ENCODE data around the gene DGKD.

DGKD gene

DNA sequence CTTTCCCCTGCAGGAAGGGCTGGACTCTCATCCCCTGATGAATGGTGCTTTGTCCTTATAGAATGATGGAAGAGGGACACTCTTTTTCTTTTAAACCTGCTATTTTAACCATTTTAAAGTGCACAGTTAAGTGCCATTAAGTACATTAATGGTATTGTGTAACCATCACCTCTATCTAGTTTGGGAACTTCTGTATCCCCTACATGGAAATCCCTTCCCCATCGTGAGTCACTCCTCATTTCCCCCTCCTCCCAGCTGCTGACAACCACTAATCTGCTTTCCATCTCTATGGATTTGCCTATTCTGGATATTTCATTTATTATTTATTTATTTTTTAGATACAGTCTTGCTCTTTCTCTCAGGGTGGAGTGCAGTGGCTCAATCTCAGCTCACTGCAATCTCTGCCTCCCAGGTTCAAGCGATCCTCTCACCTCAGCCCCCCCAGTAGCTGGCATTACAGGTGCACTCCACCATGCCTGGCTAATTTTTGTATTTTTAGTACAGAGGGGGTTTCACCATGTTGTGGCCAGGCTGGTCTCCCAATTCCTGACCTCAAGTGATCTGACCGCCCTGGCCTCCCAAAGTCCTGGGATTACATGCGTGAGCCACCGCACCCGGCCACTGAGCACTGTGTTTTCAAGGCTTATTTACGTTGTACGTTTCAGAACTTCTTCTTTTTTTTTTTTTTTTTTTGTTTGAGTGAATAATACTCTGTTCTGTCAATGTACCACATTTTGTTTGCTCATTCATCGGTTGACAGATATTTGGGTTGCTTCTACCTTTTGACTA lies 15.8 kb downstream of the DGKD start:
- no peak for TF ChIP-seq TAF1 (IDR thresholded peaks at IDR 0.05; ENCODE audit: borderline replicate concordance, insufficient read depth, low read length)
- TF ChIP-seq POLR2AphosphoS5 (IDR thresholded peaks at IDR 0.05; ENCODE audit: low read depth, low read length), result no peak
- TF ChIP-seq, protein P1, sequence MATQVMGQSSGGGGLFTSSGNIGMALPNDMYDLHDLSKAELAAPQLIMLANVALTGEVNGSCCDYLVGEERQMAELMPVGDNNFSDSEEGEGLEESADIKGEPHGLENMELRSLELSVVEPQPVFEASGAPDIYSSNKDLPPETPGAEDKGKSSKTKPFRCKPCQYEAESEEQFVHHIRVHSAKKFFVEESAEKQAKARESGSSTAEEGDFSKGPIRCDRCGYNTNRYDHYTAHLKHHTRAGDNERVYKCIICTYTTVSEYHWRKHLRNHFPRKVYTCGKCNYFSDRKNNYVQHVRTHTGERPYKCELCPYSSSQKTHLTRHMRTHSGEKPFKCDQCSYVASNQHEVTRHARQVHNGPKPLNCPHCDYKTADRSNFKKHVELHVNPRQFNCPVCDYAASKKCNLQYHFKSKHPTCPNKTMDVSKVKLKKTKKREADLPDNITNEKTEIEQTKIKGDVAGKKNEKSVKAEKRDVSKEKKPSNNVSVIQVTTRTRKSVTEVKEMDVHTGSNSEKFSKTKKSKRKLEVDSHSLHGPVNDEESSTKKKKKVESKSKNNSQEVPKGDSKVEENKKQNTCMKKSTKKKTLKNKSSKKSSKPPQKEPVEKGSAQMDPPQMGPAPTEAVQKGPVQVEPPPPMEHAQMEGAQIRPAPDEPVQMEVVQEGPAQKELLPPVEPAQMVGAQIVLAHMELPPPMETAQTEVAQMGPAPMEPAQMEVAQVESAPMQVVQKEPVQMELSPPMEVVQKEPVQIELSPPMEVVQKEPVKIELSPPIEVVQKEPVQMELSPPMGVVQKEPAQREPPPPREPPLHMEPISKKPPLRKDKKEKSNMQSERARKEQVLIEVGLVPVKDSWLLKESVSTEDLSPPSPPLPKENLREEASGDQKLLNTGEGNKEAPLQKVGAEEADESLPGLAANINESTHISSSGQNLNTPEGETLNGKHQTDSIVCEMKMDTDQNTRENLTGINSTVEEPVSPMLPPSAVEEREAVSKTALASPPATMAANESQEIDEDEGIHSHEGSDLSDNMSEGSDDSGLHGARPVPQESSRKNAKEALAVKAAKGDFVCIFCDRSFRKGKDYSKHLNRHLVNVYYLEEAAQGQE (IDR thresholded peaks at IDR 0.05; ENCODE audit: insufficient read depth in 1 of 2, low read depth in 2 of 2, low read length in 2 of 2), result no peak
- no peak for TF ChIP-seq SIN3A (IDR thresholded peaks at IDR 0.05; ENCODE audit: borderline replicate concordance, insufficient read depth, low read length)
- TF ChIP-seq FOXP2 (optimal IDR thresholded peaks at IDR 0.05; ENCODE audit: borderline replicate concordance, extremely low read depth, extremely low read length, insufficient read depth), result no peak

DNA sequence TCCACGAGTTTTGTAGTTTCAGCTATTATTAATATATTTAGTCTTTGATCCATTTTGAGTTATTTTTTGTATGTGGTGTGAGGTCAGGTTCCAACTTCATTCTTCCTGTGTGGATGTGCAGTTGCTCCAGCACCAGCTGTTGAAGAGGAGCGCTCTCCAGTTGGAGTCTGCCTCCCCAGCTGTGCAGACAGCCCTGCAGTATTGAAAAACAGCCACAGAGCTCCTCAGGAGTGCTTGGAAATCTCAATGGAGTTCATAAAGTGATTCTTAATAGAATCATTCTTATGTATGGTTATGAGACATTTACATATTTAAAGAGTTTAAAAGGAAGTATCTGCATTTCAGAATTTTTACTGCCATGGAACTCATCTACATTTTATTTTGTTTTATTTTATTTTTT lies 17.3 kb downstream of the DGKD start:
- TF ChIP-seq FOXP2 (optimal IDR thresholded peaks at IDR 0.05; ENCODE audit: borderline replicate concordance, extremely low read depth, extremely low read length, insufficient read depth) (no peak), POLR2AphosphoS5 (IDR thresholded peaks at IDR 0.05; ENCODE audit: low read depth, low read length) (no peak), TAF1 (IDR thresholded peaks at IDR 0.05; ENCODE audit: borderline replicate concordance, insufficient read depth, low read length) (no peak), SIN3A (IDR thresholded peaks at IDR 0.05; ENCODE audit: borderline replicate concordance, insufficient read depth, low read length) (no peak)
- TF ChIP-seq, protein P1 (IDR thresholded peaks at IDR 0.05; ENCODE audit: insufficient read depth in 1 of 2, low read depth in 2 of 2, low read length in 2 of 2), result no peak

DNA sequence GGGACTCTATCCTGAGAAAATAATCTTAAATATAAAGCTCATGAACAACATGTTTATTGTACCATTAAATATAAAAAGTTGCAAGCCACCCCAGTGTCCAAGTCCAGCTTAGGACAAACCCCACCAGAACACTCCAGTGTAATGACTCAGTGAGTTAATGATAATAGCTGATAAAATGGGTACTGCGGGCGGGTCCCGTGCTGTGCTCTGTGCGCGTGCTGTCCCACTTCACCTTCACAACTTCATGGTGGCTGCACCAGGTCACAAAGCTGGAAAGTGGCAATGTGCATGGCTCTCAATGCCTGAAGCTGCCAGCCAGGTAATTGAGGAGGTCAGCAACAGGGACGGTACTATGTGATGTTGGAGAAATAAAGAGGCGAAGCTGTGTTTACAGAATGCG lies 18.6 kb downstream of the DGKD start:
- TF ChIP-seq, protein P1 (IDR thresholded peaks at IDR 0.05; ENCODE audit: insufficient read depth in 1 of 2, low read depth in 2 of 2, low read length in 2 of 2), result no peak
- TF ChIP-seq FOXP2 (optimal IDR thresholded peaks at IDR 0.05; ENCODE audit: borderline replicate concordance, extremely low read depth, extremely low read length, insufficient read depth) (no peak), TAF1 (IDR thresholded peaks at IDR 0.05; ENCODE audit: borderline replicate concordance, insufficient read depth, low read length) (no peak), POLR2AphosphoS5 (IDR thresholded peaks at IDR 0.05; ENCODE audit: low read depth, low read length) (no peak), SIN3A (IDR thresholded peaks at IDR 0.05; ENCODE audit: borderline replicate concordance, insufficient read depth, low read length) (no peak)

DNA sequence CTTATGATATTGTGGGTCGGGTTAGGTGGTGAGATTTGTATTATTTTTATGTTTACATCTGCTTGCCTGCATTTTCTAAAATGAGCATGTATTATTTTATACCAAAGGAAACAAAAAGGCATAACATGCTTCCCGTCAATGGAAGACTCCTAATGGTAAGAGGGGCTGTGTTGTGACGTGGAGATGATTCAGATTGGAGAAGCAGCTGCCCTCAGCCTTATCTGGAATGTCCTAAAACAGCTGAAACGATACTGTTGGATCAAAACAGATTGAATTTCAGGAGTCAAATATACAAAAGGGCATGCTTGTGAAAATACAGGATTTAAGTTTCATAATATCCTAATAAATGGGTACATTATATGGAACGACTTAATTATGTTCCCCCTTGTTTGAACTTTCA lies 19.0 kb downstream of the DGKD start:
- TF ChIP-seq FOXP2 (optimal IDR thresholded peaks at IDR 0.05; ENCODE audit: borderline replicate concordance, extremely low read depth, extremely low read length, insufficient read depth) (no peak), SIN3A (IDR thresholded peaks at IDR 0.05; ENCODE audit: borderline replicate concordance, insufficient read depth, low read length) (no peak)

DNA sequence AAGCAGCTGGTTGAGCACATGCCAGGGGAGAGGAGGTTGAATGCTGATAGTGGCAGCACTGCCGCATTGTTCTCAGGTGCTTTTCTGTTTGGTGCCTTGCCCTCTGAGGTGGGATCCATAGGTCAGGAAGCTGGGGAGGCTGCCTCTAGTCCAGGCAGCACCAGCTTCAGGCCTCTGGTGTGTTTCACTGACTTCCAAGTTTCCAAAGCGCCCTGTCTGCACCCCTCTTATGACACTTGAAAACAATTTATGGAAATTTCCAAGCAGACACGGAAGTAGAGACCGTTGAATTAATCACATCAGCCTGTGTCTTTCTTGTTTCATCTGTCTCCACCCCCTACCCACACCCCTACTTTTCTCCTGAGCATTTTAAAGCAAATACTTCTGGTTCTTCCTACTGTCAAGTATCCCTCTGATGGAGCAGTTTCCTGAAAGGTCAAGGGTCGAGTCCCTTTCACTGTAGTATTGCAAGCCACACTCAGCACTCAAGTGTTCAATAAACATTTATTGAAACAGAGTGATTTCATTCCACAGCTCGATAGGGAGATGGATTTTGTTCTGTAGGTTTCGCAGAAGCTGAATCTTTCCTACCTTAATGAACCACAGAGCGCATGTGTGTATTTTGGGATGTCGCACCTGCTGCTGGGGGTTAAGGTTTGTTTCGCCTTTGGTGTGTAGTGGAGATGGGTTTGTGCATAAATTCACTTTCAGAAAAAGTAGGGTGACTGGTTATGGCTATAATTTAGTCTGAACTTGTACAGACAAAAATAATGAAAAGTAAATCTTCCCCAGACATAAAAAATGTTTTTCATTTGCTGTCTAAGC lies 21.4 kb downstream of the DGKD start:
- TF ChIP-seq SIN3A (IDR thresholded peaks at IDR 0.05; ENCODE audit: borderline replicate concordance, insufficient read depth, low read length) (no peak), FOXP2 (optimal IDR thresholded peaks at IDR 0.05; ENCODE audit: borderline replicate concordance, extremely low read depth, extremely low read length, insufficient read depth) (no peak), TAF1 (IDR thresholded peaks at IDR 0.05; ENCODE audit: borderline replicate concordance, insufficient read depth, low read length) (no peak), POLR2AphosphoS5 (IDR thresholded peaks at IDR 0.05; ENCODE audit: low read depth, low read length) (no peak)
- TF ChIP-seq, protein P1 (IDR thresholded peaks at IDR 0.05; ENCODE audit: insufficient read depth in 1 of 2, low read depth in 2 of 2, low read length in 2 of 2), result no peak
